CD4-positive, alpha-beta memory T cell (primary cell): ENCODE results near the gene SIRT4. TPM values are rescaled to one million over a fixed set of nuclear protein-coding genes. Genes with fewer than 3 reads are reported as not detected.

ENCODE experiments used
- CTCF ChIA-PET: fragments of 350-600 bp; sonication (Branson Sonifier 250); formaldehyde crosslinking; loops from one replicate; lab custom pipeline; 2021; ENCODE audit warnings: inconsistent platforms; ENCODE audit not compliant: partially characterized antibody; lab: Charles Lee
- POLR2A ChIA-PET: fragments of 350-600 bp; sonication (Branson Sonifier 250); formaldehyde crosslinking; loops from one replicate; lab custom pipeline; 2021; ENCODE audit not compliant: partially characterized antibody; lab: Charles Lee
- DNase-seq, 5 donors: peaks; one replicate each; pipeline versions ENCODE4 v3.0.0 to v3.0.0-alpha.2; 2020 to 2022; ENCODE audit warnings: mixed read lengths in 1 of 5
- H3K27ac ChIP-seq: one replicate; pipeline ENCODE4 v1.7.0; 2013; ENCODE audit warnings: low read depth, low read length
- H3K27me3 ChIP-seq: 2 replicates; pipeline ENCODE4 v1.7.0; 2013; ENCODE audit warnings: mild to moderate bottlenecking, low read length, moderate library complexity; ENCODE audit not compliant: insufficient read depth
- H3K36me3 ChIP-seq: 2 replicates; pipeline ENCODE4 v1.7.0; 2013; ENCODE audit warnings: mild to moderate bottlenecking, low read length, moderate library complexity; ENCODE audit not compliant: insufficient read depth
- H3K4me1 ChIP-seq: 2 replicates; pipeline ENCODE4 v1.7.0; 2013; ENCODE audit warnings: mild to moderate bottlenecking, low read length, moderate library complexity; ENCODE audit not compliant: insufficient read depth
- H3K4me3 ChIP-seq, 2 donors: one replicate each; pipeline ENCODE4 v1.7.0; 2013; ENCODE audit warnings: low read length in 2 of 2, mild to moderate bottlenecking in 1 of 2
- H3K9me3 ChIP-seq, 2 donors: one replicate each; pipeline ENCODE4 v1.7.0; 2013; ENCODE audit warnings: low read length in 2 of 2, control low read depth in 1 of 2; ENCODE audit not compliant: control insufficient read depth in 1 of 2
- H3K27ac Mint-ChIP-seq, 7 donors: one replicate each; pipeline ENCODE4 v1.8.0; 2020 to 2021; ENCODE audit warnings: mixed read lengths in 7 of 7, mild to moderate bottlenecking in 6 of 7, inconsistent platforms in 3 of 7, moderate library complexity in 3 of 7
- H3K27me3 Mint-ChIP-seq, 2 donors: one replicate each; pipeline ENCODE4 v1.8.0; 2020 to 2021; ENCODE audit warnings: mixed read lengths in 2 of 2
- H3K36me3 Mint-ChIP-seq, 2 donors: one replicate each; pipeline ENCODE4 v1.8.0; 2020 to 2021; ENCODE audit warnings: mixed read lengths in 2 of 2, inconsistent platforms in 1 of 2, mild to moderate bottlenecking in 1 of 2
- H3K4me1 Mint-ChIP-seq, 4 donors: one replicate each; pipeline ENCODE4 v1.8.0; 2020 to 2021; ENCODE audit warnings: mixed read lengths in 4 of 4, mild to moderate bottlenecking in 1 of 4
- H3K4me3 Mint-ChIP-seq, 8 donors: one replicate each; pipeline ENCODE4 v1.8.0; 2020 to 2021; ENCODE audit warnings: mixed read lengths in 8 of 8, mild to moderate bottlenecking in 7 of 8, moderate library complexity in 6 of 8, inconsistent platforms in 3 of 8
- H3K9me3 Mint-ChIP-seq, 8 donors: one replicate each; pipeline ENCODE4 v1.8.0; 2020 to 2021; ENCODE audit warnings: mixed read lengths in 8 of 8, mild to moderate bottlenecking in 5 of 8, inconsistent platforms in 3 of 8, moderate library complexity in 1 of 8
- intact Hi-C: fragments of 100-400 bp; cut with micrococcal nuclease; formaldehyde crosslinking; loops from one replicate; pipeline ENCODE4 v1.15.1; 2023
- polyA plus RNA-seq, 2 donors: library from polyadenylated mRNA; unstranded; fragments of 300-500 nt; fragmentation: Illumina TruSeq; gene quantifications; one replicate each; pipeline ENCODE4 v1.2.3, GENCODE V29; 2021
- total RNA-seq, 2 experiments: library from RNA; stranded (reverse); gene quantifications; one replicate each; pipeline ENCODE4 v1.2.3, GENCODE V29; 2021

The SIRT4 gene
- total and polyA plus RNA-seq, 4 experiments from 2014 or later: 0.46 to 5.9 (median 3.5) TPM

GRCh38 chr12:120359128-120359527 is 57.0 kb downstream of the SIRT4 start:
- no peaks in the 10 kb centered on the region for H3K9me3 ChIP-seq
- Mint-ChIP-seq H3K27me3 (peaks cover 21 to 47% of the 10 kb centered on the region in 2 donors), H3K36me3 (no peaks in the 10 kb centered on the region), H3K27ac (no peak overlapping the region), H3K9me3 (no peaks in the 10 kb centered on the region), H3K4me1 (peaks cover 0 to 1% (median 0%) of the 10 kb centered on the region in 4 donors), H3K4me3 (no peak overlapping the region)
- CTCF ChIA-PET: interaction anchor here (1.0 kb wide), 1 partner anchor 72 kb away, joined by 3 read pairs; no protein-coding TSS in a partner anchor
- H3K27me3 ChIP-seq: peaks cover 8% of the 10 kb centered on the region
- H3K4me3 ChIP-seq: no peak overlapping the region
- no peaks in the 10 kb centered on the region for H3K4me1 ChIP-seq
- DNase-seq: no peak
- intact Hi-C loops: no loop called here
- no peaks in the 10 kb centered on the region for H3K36me3 ChIP-seq
- POLR2A ChIA-PET: no interaction called here
- H3K27ac ChIP-seq: no peak overlapping the region

DNA sequence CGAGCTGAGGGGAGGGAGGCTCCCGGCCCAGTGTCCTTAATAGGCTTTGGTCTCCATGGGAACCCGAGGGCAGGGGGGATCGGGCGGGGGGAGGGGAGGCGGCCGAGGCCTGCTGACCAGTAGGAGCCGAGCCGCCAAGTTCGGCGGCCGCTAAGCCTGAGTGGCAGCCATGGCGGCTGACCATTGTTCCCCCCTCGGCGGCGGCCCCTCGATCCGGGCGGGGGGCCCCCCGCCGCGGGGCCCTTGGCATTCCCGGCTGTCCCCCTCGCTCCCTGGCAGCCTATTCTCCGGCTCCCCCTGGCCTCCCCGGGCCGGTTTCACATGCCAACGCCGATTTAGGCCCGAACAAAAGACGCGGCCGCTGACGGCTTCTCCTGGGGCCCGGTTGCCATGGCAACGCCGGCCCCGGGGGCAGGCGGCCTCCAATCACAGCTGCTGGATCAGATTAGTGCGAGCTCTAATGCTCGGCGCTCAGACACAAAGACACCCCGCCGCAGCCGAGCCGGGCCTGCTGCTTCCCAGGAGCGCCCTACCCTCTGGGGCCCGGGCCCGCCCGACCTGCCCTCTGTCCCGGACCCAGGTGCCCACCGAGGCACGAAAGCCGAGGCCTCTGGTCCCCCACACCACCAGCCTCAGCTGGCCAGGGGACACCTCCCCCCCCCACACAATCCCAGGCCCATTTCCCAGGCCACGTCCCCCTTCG is 59.5 kb downstream of the SIRT4 start:
- Mint-ChIP-seq H3K27me3 (peaks cover 38 to 65% of the 10 kb centered on the region in 2 donors), H3K36me3 (no peaks in the 10 kb centered on the region), H3K27ac (no peak overlapping the region), H3K4me3 (no peak overlapping the region), H3K4me1 (peaks cover 0 to under 1% (median 0%) of the 10 kb centered on the region in 4 donors), H3K9me3 (no peaks in the 10 kb centered on the region)
- intact Hi-C loops: no loop called here
- no peak overlapping the region for H3K4me3 ChIP-seq
- DNase-seq: no peak
- peaks cover 9% of the 10 kb centered on the region for H3K27me3 ChIP-seq
- no peak overlapping the region for H3K27ac ChIP-seq
- H3K36me3 ChIP-seq: no peaks in the 10 kb centered on the region
- no peaks in the 10 kb centered on the region for H3K9me3 ChIP-seq
- CTCF ChIA-PET: interaction anchor here (1.0 to 1.5 kb wide), 2 partner anchors 34 to 68 kb away, joined by 3 to 9 read pairs; partner anchors contain the start of gene PLA2G1B
- H3K4me1 ChIP-seq: no peaks in the 10 kb centered on the region
- POLR2A ChIA-PET: no interaction called here

Other genes with a start within 250 kb of the SIRT4 start
- gene RAB35, start 185.6 kb upstream of the SIRT4 start, total RNA-seq: 10 to 100 TPM; 66.2 to 71.3 TPM
- 10 to 100 TPM; 12.4 to 24.7 TPM for gene RAB35, start 185.6 kb upstream of the SIRT4 start, polyA plus RNA-seq
- 100 to 1,000 TPM; 127 to 132 TPM for gene GCN1, start 107.6 kb upstream of the SIRT4 start, total RNA-seq
- gene GCN1, start 107.6 kb upstream of the SIRT4 start, polyA plus RNA-seq: 10 to 100 TPM; 13.9 to 29.6 TPM
- gene RPLP0, start 101.2 kb upstream of the SIRT4 start, total RNA-seq: 1,000 to 10,000 TPM; 1,817 to 1,965 TPM
- gene RPLP0, start 101.2 kb upstream of the SIRT4 start, polyA plus RNA-seq: 1,000 to 10,000 TPM; 1,342 to 2,125 TPM
- 100 to 1,000 TPM; 108 to 126 TPM for gene PXN, start 36.6 kb upstream of the SIRT4 start, total RNA-seq
- 100 to 1,000 TPM in 1 of 2 donors, 10 to 100 TPM in 1; 81.7 to 115 TPM for gene PXN, start 36.6 kb upstream of the SIRT4 start, polyA plus RNA-seq
- gene RNU4-2, start 10.4 kb upstream of the SIRT4 start, total RNA-seq: over 10,000 TPM in 1 of 2 experiments, 1,000 to 10,000 TPM in 1; 8,627 to 11,547 TPM
- gene RNU4-2, start 10.4 kb upstream of the SIRT4 start, polyA plus RNA-seq: not detected
- gene RNU4-1, start 9.1 kb upstream of the SIRT4 start, total RNA-seq: 1,000 to 10,000 TPM in 1 of 2 experiments, 100 to 1,000 TPM in 1; 925 to 1,200 TPM
- not detected for gene RNU4-1, start 9.1 kb upstream of the SIRT4 start, polyA plus RNA-seq
- not detected for gene PLA2G1B, start 25.5 kb downstream of the SIRT4 start, total RNA-seq
- gene PLA2G1B, start 25.5 kb downstream of the SIRT4 start, polyA plus RNA-seq: under 1 TPM in 1 of 2 donors, not detected in 1; 0.99 TPM
- gene MSI1, start 66.8 kb downstream of the SIRT4 start, total RNA-seq: not detected
- gene MSI1, start 66.8 kb downstream of the SIRT4 start, polyA plus RNA-seq: not detected
- gene COX6A1, start 135.8 kb downstream of the SIRT4 start, total RNA-seq: 100 to 1,000 TPM; 144 to 158 TPM
- gene COX6A1, start 135.8 kb downstream of the SIRT4 start, polyA plus RNA-seq: 1,000 to 10,000 TPM in 1 of 2 donors, 100 to 1,000 TPM in 1; 828 to 1,220 TPM
- gene TRIAP1, start 144.1 kb downstream of the SIRT4 start, total RNA-seq: 10 to 100 TPM; 17.3 to 22.8 TPM
- gene TRIAP1, start 144.1 kb downstream of the SIRT4 start, polyA plus RNA-seq: 10 to 100 TPM; 46.2 to 65.0 TPM
- gene GATC, start 144.1 kb downstream of the SIRT4 start, total RNA-seq: 10 to 100 TPM; 30.2 to 31.9 TPM
- 10 to 100 TPM in 1 of 2 donors, 1 to 10 TPM in 1; 9.3 to 21.2 TPM for gene GATC, start 144.1 kb downstream of the SIRT4 start, polyA plus RNA-seq
- gene SRSF9, start 167.4 kb downstream of the SIRT4 start, total RNA-seq: 100 to 1,000 TPM; 139 to 143 TPM
- 100 to 1,000 TPM; 169 to 235 TPM for gene SRSF9, start 167.4 kb downstream of the SIRT4 start, polyA plus RNA-seq
- 100 to 1,000 TPM in 1 of 2 experiments, 10 to 100 TPM in 1; 97.5 to 108 TPM for gene DYNLL1, start 193.8 kb downstream of the SIRT4 start, total RNA-seq
- gene DYNLL1, start 193.8 kb downstream of the SIRT4 start, polyA plus RNA-seq: 100 to 1,000 TPM; 348 to 351 TPM
- gene COQ5, start 226.8 kb downstream of the SIRT4 start, total RNA-seq: 10 to 100 TPM; 19.7 to 21.6 TPM
- 10 to 100 TPM; 35.2 to 55.1 TPM for gene COQ5, start 226.8 kb downstream of the SIRT4 start, polyA plus RNA-seq
- 100 to 1,000 TPM; 244 to 249 TPM for gene RNF10, start 232.0 kb downstream of the SIRT4 start, total RNA-seq
- gene RNF10, start 232.0 kb downstream of the SIRT4 start, polyA plus RNA-seq: 100 to 1,000 TPM; 101 to 146 TPM